Measurements from ENCODE around the gene MRPL52.
"Not testable (repeated sequence)": the region's sequence is repeated elsewhere in the genome, so short reads cannot be mapped to it uniquely, and the experiment has no call there.

The MRPL52 gene

GRCh38 chr14:22839159-22839779, 9.6 kb downstream of the MRPL52 start:
- no peak for DNase-seq (ENCODE audit: low spot score)

GRCh38 chr14:22841311-22841710, 11.6 kb downstream of the MRPL52 start:
- no peak for DNase-seq (ENCODE audit: low spot score)

GRCh38 chr14:22841769-22842168, 12.1 kb downstream of the MRPL52 start:
- DNase-seq (ENCODE audit: low spot score) = no peak

GRCh38 chr14:22842211-22843122, 12.8 kb downstream of the MRPL52 start:
- no peak for DNase-seq (ENCODE audit: low spot score)

GRCh38 chr14:22843123-22843925, 13.6 kb downstream of the MRPL52 start:
- no peak for DNase-seq (ENCODE audit: low spot score)

GRCh38 chr14:22844221-22845102, 14.8 kb downstream of the MRPL52 start:
- DNase-seq (ENCODE audit: low spot score) = no peak

GRCh38 chr14:22845103-22845394, 15.4 kb downstream of the MRPL52 start:
- DNase-seq (ENCODE audit: low spot score) = no peak

- DNase-seq (ENCODE audit: low spot score) = no peak
Measured at GRCh38 chr14:22845821-22846625, 16.3 kb downstream of the MRPL52 start.

GRCh38 chr14:22846811-22847307, 17.2 kb downstream of the MRPL52 start:
- no peak for DNase-seq (ENCODE audit: low spot score)

- no peak for DNase-seq (ENCODE audit: low spot score)
Measured at GRCh38 chr14:22847661-22848341, 18.1 kb downstream of the MRPL52 start.

- peak; percentile 95 for DNase-seq (ENCODE audit: low spot score)
Measured at GRCh38 chr14:22848351-22849164, 18.9 kb downstream of the MRPL52 start.

- peak; percentile 86 for DNase-seq (ENCODE audit: low spot score)
Measured at GRCh38 chr14:22849212-22849819, 19.6 kb downstream of the MRPL52 start.

GRCh38 chr14:22850944-22851764, 21.5 kb downstream of the MRPL52 start:
- peak; percentile 91 for DNase-seq (ENCODE audit: low spot score)

GRCh38 chr14:22852178-22852577, 22.5 kb downstream of the MRPL52 start:
- not testable (repeated sequence) for DNase-seq (ENCODE audit: low spot score)

GRCh38 chr14:22852599-22852939, 22.9 kb downstream of the MRPL52 start:
- DNase-seq (ENCODE audit: low spot score) = no peak

- DNase-seq (ENCODE audit: low spot score) = peak; percentile 96
Measured at GRCh38 chr14:22852940-22853767, 23.5 kb downstream of the MRPL52 start.

- not testable (repeated sequence) for DNase-seq (ENCODE audit: low spot score)
Measured at GRCh38 chr14:22854296-22854695, 24.6 kb downstream of the MRPL52 start.
